WI38 (cell line): ENCODE results near the gene RBFOX2.

Experiments
- H3K4me3 ChIP-seq: 2 replicates; pipeline ENCODE4 v1.5.1; 2011; ENCODE audit warnings: low read depth, mild to moderate bottlenecking, control low read depth, low read length
- CTCF ChIP-seq: IDR thresholded peaks from 2 replicates; pipeline ENCODE4 v1.5.1; 2012; ENCODE audit warnings: low read depth, mild to moderate bottlenecking, control low read depth, low read length

The RBFOX2 gene

GRCh38 chr22:35736166-35736565 is 292.5 kb downstream of the RBFOX2 start:
- no peak for TF ChIP-seq CTCF
- H3K4me3 ChIP-seq = no peak overlapping the region

- H3K4me3 ChIP-seq = no peak overlapping the region
- TF ChIP-seq CTCF = no peak
Measured at GRCh38 chr22:35735542-35735941, 293.1 kb downstream of the RBFOX2 start.

GRCh38 chr22:35734517-35734827 is 294.2 kb downstream of the RBFOX2 start:
- no peak overlapping the region for H3K4me3 ChIP-seq
- no peak for TF ChIP-seq CTCF

GRCh38 chr22:35733791-35734516 is 294.7 kb downstream of the RBFOX2 start:
- H3K4me3 ChIP-seq = no peak overlapping the region
- no peak for TF ChIP-seq CTCF

GRCh38 chr22:35733036-35733435 is 295.6 kb downstream of the RBFOX2 start:
- no peak for TF ChIP-seq CTCF

GRCh38 chr22:35732116-35732515 is 296.5 kb downstream of the RBFOX2 start:
- no peak overlapping the region for H3K4me3 ChIP-seq
- no peak for TF ChIP-seq CTCF

More at GRCh38 chr22:35733036-35733435, 295.6 kb downstream of the RBFOX2 start:
- H3K4me3 ChIP-seq = no peak overlapping the region

- no peak for TF ChIP-seq CTCF
- no peak overlapping the region for H3K4me3 ChIP-seq
Measured at GRCh38 chr22:35731321-35731720, 297.3 kb downstream of the RBFOX2 start.
